HG02970 (cell line): ENCODE measurements around the gene SPOCK1.
A peak's percentile ranks its signal among the peaks of the same experiment; 100 is the strongest.
"Not testable (repeated sequence)": the region's sequence is repeated elsewhere in the genome, so short reads cannot be mapped to it uniquely, and the experiment has no call there.

ENCODE experiments used
- ATAC-seq: cut with Tn5 transposase; IDR thresholded peaks from one replicate; pipeline ENCODE4 v1.9.1; 2021; ENCODE audit warnings: mild to moderate bottlenecking, moderate library complexity, moderate number of reproducible peaks; ENCODE audit not compliant: unreplicated experiment, low FRiP score

SPOCK1 gene

DNA sequence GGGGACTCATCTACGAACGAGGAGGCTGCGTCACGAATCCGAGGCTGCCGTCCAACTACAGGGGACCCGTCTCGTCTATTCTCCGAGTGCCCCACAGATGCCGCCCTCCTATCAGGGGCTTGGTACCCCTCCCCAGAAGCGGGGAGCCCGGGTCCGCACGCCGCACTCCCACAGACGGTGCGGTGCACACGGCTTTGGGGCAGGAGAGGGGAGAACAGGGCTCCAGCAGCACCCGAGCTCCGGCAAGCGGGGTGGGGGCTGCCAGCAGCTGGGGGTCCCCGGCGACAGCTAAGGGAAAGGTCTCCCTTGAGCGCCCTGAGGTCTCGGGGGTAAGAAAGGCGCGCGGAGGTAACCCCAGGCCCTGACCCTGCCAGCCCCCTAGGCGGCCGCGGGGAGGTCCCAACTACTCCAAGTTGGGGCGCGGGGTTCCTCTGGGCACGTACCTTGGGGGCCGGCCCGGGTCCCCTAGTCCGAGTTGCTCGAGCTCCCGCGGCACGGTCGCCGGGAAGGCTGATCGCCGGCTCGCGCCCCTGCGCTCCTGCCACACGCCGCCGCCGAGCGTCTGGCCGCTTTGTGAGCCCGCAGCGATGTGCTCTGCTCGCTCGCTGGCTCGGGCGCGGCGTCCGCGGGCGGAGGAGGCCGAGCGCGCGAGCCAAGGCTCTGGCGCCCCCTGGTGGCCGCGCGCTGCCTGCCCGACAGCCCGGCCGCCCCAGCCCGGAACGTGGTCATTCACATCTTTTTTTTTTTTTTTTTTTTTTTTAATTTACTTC lies at the start of gene SPOCK1:
Gene SPOCK1 (minus strand): TSS at position 591 of the 770 bp plus-strand sequence.
- peak; percentile 87 for ATAC-seq

GRCh38 chr5:137545956-137546355 lies 46.8 kb upstream of the SPOCK1 start:
- no peak for ATAC-seq

DNA sequence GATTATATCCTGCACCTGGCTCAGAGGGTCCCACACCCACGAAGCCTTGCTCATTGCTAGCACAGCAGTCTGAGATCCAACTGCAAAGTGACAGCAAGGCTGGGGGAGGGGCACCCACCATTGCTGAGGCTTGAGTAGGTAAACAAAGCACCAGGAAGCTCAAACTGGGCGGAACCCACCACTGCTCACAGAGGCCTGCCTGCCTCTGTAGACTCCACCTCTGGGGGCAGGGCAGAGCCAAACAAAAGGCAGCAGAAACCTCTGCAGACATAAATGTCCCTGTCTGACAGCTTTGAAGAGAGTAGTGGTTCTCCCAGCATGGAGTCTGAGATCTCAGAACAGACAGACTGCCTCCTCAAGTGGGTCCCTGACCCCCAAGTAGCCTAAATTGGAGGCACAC lies 36.3 kb upstream of the SPOCK1 start:
- not testable (repeated sequence) for ATAC-seq

DNA sequence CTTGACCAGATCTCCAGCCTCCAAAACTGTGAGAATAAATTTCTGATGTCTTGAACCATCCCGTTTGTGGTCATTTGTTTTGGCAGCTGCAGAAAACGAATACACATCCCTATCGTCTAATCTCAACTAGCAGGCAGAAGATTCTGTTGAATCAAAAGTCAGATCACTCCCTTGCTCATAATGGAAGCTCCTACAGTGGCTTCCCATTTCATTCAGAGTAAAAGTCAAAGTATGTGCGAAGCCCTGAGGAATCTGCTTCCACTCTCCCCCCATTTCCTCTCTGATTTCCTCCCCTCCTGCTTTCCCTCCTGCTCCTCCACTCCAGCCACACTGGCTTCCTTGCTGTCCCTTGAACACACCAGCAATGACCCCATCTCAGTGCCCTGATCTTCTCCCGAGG lies 34.8 kb upstream of the SPOCK1 start:
- ATAC-seq, result no peak

GRCh38 chr5:137531266-137531665 lies 32.1 kb upstream of the SPOCK1 start:
- no peak for ATAC-seq

DNA sequence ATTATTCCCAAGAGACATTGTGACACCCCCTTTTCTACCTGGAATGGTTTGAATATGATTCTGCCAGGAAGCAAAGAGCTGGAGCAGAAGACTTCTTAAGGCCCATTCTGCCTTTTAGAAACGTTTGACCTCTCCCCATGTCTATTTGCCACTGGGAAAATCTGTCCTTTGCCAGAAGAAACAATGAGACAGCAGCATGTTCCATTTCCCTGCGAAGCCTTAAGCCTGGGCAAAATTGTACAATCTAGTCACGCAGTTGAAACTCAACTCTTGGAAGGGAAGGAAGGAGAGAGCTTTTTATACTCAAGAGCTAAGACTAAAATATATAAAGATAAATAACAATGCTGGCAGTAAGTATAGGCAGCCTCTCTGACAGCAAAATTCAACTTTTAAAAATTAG lies 22.1 kb upstream of the SPOCK1 start:
- no peak for ATAC-seq

DNA sequence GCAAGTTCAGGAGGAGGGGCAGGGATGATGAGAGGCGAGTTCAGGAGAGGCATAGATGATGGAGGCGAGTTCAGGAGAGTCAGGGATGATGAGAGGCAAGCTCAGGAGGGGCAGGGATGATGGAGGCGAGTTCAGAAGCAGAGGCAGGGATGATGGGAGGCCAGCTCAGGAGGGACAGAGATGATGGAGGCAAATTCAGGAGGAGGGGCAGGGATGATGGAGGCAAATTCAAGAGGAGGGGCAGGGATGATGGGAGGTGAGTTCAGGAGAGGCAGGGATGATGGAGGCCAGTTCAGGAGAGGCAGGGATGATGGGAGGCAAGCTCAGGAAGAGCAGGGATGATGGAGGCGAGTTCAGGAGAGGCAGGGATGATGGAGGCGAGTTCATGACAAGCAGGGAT lies 17.8 kb upstream of the SPOCK1 start:
- ATAC-seq, result no peak

DNA sequence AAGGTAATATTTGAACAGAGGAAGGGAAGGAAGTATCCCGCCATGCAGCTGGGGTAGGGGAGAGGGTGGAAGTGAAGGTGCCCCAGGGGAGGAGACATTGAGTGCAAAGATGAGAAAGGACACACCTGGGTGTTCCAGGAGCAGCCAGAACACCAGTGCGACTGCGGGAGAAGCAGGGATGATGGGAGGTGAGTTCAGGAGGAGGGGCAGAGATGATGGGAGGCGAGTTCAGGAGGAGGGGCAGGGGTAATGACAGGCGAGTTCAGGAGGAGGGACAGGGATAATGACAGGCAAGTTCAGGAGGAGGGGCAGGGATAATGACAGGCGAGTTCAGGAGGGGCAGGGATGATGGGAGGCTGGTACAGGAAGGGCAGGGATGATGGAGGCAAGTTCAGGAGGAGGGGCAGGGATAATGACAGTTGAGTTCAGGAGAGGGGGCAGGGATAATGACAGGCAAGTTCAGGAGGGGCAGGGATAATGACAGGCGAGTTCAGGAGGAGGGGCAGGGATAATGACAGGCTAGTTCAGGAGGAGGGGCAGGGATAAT lies 17.2 kb upstream of the SPOCK1 start:
- ATAC-seq, result no peak

DNA sequence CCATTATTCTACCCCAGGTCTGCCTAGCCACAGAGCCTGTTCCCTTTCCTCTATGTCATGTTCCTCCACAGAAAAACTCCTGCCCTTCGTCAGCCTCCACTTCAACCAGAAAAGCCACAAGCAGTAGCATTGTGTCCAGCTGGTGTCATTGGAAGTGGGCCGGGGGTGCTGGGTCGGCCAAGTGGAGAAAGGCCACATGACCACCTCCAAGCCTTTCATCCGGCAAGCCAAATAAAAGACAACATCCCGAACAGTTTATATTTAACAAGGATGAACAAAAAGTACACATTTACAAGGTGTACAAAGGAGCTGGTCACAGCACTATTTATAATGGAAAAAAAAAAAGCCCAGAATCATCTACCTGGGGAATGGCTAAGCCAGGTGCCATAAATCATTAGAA lies 16.1 kb upstream of the SPOCK1 start:
- no peak for ATAC-seq

DNA sequence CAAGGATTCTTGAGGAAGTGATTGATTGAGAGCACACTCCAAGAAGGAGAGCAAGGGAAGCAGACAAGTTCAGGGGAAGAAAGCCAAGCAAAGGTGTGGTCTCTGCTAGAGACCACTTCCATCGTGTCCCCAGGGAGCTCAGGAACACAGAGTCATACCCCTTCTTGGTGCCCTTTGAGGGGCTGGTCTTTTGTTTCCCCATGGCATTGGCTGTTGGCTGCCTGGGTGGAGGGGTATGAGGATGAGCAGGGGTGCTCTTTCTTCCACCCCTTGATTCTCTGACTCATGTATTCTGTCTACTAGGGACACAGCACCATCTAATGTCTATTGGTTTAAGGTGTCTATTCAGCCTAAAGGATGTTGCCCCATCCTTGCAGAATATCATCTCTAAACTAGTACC lies 11.5 kb upstream of the SPOCK1 start:
- no peak for ATAC-seq

- ATAC-seq, result no peak
These were observed 8.0 kb upstream of the SPOCK1 start for GRCh38 chr5:137507150-137507549.

GRCh38 chr5:137506296-137506695 lies 7.2 kb upstream of the SPOCK1 start:
- no peak for ATAC-seq

GRCh38 chr5:137504916-137505315 lies 5.8 kb upstream of the SPOCK1 start:
- ATAC-seq, result no peak

DNA sequence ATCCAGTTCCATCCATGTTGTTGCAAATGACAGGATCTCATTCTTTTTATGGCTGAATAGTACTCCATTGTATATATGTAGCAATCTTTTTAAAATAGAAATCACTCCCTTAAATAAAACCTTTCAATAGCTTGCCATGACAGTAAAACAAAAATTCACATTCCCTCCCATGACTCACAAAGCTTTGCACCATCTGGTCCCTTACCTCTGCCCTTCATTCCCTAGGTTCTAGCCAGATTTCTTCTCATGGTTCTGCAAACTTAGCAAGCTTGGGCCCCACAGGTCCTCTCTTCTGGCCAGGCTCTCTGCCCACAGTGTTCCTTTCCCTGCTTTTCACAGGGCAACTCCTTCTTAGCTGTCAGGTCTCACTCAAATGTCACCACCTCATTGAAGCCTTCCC lies 4.3 kb upstream of the SPOCK1 start:
- ATAC-seq, result no peak

DNA sequence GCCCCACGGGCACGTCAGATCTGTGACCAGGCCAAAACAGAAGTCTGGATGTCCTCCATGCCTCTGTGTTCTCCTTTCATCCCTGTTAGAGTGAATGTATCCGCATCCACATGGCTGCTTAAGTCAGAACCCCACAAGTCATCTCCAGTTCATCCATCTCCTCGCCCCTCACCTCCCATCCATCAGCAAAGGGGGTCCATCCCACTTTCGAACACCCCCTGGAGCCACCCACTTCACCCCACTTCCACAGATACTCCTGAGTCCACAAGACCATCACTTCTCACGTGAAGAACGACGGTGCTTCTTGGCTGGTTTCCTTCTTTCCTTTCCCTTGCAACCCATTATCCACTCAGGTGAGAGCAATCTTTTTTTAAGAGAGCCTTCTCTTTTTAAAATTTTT lies 3.5 kb upstream of the SPOCK1 start:
- ATAC-seq, result no peak

DNA sequence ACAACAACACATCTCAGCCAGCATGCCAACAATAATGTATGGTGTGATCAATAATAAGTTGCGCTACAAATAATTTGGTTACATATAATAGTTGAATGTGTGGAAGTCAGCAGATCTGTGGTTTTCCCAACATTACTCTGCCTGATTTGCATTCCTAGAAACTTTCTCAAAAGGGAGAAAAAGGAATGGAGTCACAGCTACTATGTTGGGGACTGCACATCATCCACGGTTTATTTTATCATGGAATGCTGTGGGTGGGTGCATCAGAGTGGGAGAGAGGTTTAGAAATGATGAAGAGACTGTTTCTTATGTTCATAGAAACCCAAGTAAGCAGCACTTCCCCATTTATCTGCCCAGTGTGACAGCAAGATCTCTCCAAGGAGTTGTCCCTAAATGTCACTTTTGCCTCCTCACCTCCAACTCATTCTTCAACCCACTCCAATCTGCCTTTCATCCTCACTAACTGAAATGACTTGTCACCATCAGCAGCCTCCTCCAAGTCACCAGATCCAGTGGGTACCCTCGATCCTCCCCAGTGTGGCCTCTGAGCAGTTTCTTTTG lies 2.8 kb upstream of the SPOCK1 start:
- ATAC-seq, result no peak

DNA sequence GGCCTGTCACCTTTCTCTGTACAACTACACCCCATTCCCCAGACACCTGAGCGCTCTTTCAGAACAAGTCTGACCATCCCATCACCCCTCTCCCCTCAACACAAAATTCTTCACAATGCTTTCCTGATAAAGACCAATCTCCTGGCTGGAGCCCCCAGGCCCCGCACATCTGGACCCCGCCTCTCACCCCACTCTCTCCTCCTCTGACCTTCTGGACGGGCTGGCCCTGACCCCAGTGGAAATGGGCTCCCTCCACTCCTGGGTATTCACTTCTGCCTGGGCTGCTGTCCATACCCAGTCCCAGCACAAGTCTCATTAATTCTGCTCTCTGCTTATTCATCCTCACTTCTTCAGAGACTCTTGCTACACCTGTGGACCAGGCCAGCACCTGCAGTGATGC lies 2.1 kb upstream of the SPOCK1 start:
- no peak for ATAC-seq

DNA sequence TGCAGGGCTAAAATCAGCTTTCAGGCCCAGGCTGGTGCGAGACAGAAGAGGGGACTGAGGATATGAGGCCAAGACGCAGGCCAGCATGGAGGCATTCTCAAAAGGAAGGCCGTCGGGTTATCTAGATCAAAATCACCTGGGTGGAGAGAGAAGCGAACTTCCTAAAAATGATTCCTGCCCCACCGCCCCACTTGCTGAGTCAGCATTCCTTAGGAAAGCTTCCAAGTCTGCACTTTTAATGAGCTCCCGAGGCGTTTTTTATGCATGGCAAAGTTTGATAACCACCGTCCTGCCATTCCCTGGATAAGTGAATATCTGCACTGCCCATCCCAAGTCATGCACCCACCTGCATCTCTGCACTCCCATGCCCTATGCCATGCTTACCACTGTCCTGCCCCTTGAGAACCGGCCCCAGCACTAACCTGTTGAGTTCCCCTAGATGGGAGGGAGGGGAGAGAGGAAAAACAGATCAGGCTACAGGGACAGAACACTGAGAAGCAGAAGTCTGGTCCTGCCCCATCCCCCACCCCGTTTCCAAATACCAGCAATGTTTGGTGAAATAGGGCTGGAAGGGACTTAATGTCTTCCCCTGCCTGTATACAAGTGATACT lies 1.6 kb upstream of the SPOCK1 start:
- ATAC-seq, result no peak

GRCh38 chr5:137499506-137499847 lies 351 bp upstream of the SPOCK1 start:
- not testable (repeated sequence) for ATAC-seq

GRCh38 chr5:137498301-137498735 lies 808 bp downstream of the SPOCK1 start:
- no peak for ATAC-seq

- ATAC-seq, result no peak
These were observed 1.5 kb downstream of the SPOCK1 start for GRCh38 chr5:137497396-137498290.
